HG03139 (cell line): Measurements from ENCODE around the gene GPR75.

Experiments used
- ATAC-seq: cut with Tn5 transposase; IDR thresholded peaks from one replicate; pipeline ENCODE4 v1.9.1; 2021; ENCODE audit not compliant: unreplicated experiment

GPR75 gene

DNA sequence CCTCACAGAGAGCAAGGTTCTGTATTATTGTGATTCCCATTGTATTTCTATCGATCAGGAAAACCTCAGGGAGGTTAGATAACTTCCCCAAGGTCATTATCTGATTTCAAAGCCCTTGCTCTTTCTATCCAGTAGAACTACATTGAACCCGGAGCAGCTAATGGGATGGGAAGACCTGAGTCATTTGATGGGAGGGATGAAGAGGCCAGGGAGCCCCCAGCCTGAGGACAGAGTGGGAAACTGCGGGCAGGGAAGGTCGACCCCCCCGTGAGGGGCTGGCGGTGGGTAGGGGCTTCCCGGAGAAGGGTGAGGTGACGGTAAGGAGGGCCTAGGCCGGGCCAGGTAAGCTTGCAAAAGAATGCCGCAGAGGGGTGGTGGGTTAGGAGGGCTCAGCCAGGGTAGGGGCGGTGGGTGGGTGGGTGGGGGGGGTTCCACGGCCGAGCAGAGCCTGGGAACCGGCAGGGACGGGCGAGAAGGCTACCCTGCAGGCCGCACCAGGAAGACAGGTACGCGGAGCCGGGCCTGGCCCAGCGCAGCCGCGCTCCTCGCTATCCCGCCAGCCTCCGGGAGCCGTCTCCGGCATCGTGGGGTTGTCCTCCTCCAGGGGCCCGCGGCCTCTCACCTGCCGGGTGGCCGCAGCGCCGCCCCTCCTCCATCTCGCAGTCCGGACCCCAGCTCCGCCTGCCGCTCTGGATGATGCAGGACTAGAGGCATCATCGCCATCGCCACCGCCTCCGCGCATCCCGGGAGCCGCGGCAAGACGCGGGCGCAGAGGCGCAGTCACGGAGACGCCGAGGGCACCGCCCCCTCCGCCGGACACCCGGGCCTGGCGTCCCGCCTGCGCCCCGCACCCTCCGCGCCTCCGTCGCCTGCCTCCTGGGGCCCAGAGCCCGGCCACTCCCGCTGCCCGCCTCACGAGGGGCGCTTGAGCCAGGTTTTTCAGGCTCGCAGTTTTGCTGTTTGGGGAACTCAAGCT, at the start of gene GPR75:
GPR75 (minus strand) TSS at position 762 of the 976 bp plus-strand sequence. CDS start 5,211 bp downstream, outside the sequence.
- ATAC-seq = no peak

DNA sequence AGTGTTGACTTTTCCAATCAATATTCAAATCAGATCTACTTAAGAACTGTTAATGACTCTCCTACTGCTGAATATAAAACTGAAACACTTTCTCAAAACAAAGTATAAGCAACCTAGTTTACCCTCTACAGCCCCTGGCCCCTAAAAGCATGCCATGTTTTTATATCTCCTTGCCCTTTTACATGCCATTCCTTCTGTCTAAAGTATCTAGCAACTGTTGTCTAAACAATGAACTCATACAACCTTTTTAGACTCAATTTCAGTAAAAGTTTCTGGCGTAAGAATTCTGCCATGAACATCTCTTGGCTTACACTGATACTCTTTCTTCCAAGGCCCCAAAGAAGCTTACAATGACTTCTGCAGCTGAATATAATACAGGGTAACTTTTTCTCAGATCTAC, 47.8 kb upstream of the GPR75 start:
- ATAC-seq = no peak

DNA sequence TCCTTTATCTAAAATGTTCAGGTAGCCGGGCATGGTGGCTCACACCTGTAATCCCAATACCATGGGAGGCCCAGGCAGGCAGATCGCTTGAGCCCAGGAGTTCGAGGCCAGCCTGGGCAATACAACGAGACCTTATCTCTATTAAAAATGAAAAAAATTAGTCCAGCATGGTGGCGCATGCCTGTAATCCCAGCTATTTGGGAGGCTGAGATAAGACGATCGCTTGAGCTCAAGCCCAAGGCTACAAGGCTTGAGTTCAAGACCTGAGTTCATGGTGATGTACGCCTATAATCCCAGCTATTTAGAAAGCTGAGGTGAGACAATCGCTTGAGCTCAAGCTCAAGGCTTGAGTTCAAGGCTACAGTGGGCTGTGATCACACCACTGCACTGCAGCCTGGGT, 45.6 kb upstream of the GPR75 start:
- no peak for ATAC-seq

DNA sequence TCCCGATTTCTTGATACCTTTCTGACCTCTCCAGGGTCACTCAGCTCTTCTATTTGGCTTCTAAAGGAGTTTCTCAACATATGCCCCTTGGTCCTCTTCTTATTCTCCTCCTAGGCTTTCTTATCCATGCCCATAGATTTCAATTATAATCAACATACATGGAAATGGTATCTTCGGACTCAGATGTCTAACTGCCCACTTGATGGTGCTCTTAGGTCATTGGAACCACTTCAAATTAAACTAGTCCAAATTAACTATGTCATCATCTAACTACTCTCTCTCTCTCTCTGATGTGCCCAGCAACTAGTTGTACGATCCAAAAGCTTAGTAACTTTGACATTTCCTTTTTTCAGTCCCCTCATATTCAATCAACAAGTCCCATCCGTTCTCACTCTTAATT, 43.2 kb upstream of the GPR75 start:
- ATAC-seq = no peak

DNA sequence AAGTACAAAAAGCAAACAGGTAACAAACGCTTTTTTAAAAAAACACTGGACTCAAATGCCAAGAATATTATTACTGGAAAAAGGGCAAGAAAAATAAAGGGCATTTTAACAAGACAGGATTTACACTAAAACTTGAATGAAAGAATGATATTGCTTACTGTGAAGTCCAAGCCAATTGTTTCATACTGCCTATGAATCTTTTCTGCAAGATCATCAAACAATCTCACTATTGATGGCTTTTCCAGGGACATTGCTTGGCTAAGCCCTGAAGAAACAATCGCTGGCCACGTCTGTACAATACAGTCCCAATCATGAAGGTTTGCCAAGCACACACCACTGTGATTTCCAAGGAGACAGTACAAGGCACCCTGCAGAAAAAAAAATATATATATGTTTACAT, 41.4 kb upstream of the GPR75 start:
- ATAC-seq = no peak

DNA sequence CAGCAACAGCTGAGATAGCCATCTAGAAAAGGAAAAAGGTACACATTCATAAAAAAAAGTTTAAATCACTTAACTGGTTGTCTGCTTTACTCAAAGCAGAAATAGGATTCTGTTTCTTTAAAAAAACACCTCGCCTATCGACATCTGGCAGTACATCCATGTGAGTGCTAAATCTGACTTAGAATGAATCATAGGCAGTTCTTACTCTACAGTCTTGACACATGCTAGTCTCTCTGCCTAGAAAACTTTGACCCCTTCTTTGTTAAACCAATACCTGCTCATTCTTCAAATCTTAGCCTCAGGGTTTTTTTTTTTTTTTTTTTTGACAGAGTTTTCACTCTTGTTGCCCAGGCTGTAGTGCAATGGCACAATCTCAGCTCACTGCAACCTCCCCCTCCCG, 37.1 kb upstream of the GPR75 start:
- no peak for ATAC-seq

DNA sequence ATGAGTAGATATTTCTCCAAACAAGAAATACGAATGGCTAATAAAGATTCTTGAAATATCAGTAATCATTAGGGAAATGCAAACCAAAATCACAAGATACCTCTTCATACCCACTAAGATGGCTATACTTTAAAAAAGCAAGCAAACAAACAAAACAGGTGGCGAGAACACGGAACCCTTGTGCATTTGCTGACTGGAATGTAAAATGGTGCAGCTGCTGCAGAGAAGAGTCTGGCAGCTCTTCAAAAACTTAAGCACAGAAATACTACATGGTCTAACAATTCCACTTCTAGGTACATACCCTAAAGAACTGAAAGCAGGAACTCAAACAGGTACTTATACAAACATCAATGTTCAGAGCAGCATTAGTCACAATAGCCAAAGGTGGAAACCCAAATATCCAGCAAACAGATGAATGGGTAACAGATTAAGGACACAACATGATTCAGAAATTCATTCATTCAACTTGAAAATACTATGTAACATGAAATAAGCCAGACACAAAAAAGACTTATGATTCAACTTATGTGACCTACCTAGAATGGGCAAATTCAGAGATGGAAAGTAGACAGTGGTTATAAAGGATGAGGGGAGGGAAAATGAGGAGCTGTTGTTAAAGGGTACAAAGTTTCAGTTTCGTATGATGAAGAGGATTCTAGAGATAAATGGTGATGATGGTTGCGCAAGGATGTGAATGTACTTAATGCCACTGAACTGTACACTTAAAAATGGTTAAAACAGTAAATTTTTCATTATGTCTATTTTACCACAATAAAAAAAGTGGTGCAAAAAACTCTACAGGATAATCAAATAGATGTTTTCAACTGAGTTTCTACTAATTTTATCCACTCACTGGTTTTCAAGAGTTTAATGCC, 26.9 kb upstream of the GPR75 start:
- ATAC-seq = no peak

DNA sequence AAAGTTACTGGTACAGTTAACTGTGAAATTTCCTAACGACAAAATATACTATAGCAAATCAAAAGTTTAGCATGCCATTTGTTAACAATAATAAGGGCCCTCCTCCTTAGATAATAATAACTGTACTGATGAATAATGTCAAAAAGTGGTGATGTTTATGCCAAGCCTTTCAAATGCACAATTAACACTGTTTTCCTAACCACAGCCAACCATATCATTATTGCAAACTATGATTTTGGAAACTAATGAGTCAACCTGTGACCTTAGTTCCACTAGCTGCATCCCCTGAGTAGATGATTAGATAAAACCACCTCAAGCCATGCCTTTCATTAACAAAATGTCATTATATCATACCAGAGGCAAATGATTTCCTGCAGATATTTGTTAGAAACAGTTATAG, 25.1 kb upstream of the GPR75 start:
- ATAC-seq = no peak

DNA sequence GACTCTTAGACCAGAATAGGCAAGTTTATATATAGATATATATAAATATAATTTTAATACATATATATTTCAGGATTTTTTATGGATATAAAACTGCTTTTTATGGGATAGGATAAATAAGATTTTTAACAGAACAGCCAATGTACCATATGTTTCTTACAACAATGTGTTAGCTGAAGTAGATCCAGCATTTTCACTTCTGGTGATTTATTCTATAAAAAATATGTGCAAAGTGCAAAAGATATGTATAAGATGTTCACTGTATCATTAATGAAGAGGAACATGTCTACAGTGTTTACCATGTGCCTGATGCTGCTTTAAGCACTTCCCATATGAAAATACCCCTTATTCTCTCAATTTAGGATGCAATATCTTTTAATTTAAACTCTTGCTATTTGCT, 22.2 kb upstream of the GPR75 start:
- no peak for ATAC-seq

DNA sequence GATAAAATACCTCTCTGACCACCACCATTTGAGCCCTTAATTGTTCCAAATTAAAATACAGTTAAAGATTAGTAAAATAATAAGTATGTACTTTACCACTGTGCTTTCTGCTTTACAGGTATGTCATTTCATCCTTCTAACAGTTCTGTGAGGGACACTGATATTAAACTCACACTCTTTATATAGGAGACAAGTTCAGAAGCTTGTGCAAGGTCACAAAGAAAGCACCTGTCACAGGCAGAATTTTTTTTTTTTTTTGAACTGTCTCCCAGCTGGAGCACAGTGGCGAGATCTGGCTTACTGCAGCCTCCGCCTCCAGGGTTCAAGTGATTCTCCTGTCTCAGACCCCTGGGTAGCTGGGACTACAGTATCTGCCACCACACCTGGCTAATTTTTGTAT, 21.6 kb upstream of the GPR75 start:
- ATAC-seq = no peak

DNA sequence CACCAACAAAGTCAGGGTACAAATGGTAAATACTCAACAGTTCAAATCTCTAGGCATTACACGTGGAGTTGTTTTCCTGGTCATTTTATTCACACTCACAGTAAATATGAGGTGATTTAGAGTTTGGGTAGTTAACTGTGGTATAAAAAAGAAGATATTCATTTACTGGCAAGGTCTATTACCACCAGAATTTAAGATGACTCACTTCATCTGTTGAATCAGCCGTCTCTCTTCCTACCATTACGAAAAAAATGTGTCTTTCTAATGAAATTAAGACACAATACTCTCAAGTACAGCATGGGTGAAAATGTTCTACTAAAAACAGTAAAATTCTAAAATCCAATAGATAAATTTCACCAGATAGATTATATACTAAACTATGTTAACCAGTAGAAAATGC, 21.0 kb upstream of the GPR75 start:
- no peak for ATAC-seq

DNA sequence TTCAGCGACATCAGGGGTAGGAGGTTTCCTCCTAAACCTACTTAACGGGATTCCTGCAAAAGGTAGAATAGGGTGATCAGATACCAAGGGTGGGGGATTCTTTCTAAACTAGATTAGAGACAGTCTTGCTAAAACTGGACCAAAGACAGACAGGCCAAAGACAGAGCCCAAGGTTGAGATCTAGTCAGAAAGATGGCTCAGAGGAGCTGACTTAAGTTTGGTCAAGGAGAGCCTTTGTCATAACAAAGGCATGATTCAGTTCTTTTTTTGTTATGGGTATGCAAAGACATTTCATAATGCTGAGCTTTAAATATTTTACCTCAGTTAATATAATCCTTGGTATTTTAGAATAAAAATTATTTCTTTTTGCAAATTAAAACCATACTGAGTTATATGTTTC, 17.8 kb upstream of the GPR75 start:
- ATAC-seq = no peak

DNA sequence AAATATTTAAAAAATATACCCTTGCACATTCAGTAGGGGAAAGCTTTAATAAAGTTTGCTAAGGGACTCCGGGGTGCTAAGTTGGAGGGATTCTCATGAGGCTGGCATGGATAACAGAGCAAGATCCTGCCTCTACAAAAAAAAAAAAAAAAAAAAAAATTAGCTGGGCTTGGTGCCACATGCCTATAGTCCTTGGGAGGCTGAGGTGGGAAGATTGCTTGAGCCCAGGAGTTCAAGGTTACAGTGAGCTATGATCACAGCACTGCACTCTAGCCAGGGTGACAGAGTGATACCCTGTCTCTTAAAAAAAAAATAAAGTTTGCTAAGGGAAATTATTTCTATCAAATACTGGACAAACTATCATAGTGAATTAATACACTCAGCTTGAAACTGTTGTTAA, 17.3 kb upstream of the GPR75 start:
- ATAC-seq = no peak

DNA sequence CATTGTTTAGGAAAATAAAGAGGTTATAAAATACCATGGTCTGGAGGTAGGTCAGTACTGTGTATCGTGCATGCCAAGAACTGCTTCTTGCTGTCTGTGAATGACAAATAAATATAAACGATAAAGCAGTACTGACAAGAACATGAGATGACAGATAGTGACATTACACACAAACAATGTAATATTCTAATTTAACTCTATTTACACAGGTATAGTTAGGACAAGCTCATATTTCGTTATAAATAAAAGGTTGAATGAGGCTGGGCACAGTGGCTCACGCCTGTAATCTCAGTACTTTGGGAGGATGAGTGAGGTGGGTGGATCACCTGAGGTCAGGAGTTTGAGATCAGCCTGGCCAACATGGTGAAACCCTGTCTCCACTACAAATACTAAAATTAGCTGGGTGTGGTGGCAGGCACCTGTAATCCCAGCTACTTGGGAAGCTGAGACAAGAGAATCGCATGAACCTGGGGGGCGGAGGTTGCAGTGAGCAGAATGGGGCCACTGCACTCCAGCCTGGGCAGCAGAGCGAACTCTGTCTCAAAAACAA, 14.7 kb upstream of the GPR75 start:
- no peak for ATAC-seq

DNA sequence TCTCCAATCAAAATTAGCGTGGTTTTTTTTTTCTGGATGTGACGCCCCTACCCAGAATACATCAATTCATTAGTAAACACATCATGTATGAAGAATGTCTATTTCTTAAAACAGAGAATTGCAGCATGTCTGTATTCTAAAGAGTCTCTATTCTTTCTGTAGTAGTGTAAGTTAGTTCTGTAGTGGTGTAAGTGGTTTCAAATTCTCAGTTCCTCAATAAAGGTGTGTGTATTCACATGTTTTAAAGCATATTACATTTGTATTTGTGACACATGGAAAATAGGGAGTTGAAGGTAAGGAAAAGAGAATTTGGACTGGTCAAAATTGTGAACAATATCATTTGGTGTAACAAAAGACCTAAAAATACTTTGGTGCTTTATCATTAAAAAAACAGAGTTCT, 8.0 kb upstream of the GPR75 start:
- ATAC-seq = no peak

DNA sequence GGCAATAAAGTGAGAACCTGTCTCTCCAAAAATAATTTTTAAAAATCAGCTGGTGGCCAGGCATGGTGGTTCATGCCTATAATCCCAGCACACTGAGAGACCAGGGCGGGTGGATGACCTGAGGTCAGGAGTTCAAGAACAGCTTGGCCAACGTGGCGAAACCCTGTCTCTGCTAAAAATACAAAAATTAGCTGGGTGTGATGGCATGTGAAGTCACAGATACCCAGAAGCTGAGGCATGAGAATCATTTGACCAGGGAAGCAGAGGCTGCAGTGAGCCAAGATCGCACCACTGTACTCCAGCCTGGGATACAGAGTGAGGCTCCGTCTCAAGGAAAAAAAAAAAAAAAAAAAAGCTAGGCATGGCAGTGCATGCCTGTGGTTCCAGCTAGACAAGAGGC, 7.4 kb upstream of the GPR75 start:
- ATAC-seq = no peak

DNA sequence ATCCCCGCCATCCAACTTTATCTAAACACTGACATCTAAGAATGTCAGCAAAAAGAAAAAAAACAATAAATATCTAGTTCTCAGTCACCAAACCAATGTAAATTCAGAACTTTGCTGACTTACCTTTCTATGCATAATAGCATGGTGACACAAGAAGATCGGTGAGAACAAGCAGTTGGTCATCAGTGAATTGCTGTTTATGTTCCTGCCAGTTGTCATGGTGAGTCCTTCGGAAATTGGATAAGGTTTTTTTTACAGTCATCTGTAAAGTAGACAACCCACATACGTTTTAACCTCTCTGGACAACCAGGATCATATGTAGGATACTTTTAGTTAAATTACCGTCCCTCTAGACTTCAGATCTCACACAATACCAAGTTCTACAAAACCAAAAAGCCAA, 6.2 kb upstream of the GPR75 start:
- no peak for ATAC-seq

DNA sequence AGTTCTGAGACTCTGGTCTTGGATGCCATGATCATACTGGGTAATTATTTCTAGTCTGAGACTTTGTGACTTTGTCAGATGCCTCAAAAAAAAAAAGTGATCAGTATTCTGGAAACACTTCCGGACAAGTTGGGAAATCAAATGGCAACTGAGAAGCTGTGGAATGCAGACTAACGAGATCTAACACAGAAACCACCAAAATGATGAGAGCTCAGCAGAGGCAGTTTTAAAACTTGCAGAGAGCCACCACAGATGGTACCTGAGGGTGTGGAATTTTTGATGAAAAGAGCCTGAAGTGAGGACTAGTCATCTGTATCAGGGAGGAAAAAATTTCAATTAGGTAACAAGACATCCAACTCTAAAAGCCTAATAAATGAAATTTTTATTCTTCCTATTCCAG, 5.5 kb upstream of the GPR75 start:
- no peak for ATAC-seq

DNA sequence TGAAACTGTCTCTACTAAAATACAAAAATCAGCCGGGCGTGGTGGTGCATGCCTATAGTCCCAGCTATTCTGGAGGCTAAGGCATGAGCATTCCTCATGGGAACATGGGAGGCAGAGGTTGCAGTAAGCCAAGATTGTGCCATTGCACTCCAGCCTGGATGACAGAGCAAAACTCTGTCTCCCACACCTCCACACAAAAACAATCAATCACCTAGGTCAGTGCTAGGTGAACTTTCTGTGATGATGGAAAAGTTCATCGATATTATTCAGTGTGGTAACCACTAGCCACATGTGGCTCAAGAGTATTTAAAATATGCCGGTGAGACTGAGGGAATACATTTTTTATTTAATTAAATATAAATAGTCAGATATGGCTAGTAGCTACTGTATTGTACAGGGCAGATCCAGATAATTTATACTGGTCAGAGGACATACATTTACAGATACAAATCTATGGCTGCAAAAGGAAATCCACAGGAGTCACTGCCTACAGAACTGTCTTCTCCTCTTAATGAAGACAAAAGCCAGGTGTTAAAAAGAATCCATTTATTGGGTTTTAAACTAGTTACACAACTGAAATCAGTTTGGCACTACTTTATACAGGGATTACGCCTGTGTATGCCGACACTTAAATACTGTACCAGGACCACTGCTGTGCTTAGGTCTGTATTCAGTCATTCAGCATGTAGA, 3.9 kb upstream of the GPR75 start:
- no peak for ATAC-seq

DNA sequence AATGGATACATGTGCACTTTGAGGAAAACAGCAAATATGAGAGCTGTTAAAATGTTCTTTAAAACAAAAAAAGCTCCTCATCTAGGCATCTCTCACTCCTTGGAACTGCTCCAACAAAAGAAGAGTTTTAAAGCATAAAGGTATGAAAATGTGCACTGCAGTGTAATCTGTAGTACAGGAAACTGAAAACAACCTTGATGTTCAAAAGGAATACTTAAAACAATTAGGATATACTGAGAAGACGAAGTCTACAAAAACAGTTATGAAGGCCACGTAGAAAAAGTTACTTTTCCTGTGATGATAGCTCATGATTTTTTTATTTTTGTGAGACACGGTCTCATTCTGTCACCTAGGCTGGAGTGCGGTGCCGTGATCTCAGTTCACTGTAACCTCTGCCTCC, 2.1 kb upstream of the GPR75 start:
- ATAC-seq = no peak

DNA sequence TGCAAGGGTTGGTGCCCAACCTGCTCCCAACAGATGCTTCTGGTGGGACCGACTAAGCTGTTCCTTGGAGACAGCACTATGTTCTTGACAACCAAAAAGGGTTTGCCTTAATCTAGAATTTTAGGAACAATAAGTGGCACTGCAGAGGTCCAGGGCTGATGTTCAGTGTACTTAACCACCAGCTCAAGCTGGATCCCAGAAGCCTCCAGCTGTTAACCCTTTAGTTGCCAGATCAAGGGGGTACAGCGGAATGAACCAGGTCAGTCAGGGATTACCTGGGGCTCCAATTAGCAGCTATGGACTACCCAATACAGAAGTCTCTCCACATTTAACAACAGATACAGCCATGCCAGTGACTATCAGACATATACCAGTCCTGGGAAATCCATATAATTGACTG, 3.5 kb downstream of the GPR75 start:
- no peak for ATAC-seq
